ENCODE measurements around the gene RAB3GAP1.
A peak's percentile ranks its signal among the peaks of the same experiment; 100 is the strongest.
"Not testable (repeated sequence)": the region's sequence is repeated elsewhere in the genome, so short reads cannot be mapped to it uniquely, and the experiment has no call there.

RAB3GAP1 gene

GRCh38 chr2:135094508-135094907 lies 42.4 kb downstream of the RAB3GAP1 start:
- TF ChIP-seq CTCF (IDR thresholded peaks at IDR 0.05), result no peak
- peak overlapping the region; percentile 78 for H3K27ac ChIP-seq

DNA sequence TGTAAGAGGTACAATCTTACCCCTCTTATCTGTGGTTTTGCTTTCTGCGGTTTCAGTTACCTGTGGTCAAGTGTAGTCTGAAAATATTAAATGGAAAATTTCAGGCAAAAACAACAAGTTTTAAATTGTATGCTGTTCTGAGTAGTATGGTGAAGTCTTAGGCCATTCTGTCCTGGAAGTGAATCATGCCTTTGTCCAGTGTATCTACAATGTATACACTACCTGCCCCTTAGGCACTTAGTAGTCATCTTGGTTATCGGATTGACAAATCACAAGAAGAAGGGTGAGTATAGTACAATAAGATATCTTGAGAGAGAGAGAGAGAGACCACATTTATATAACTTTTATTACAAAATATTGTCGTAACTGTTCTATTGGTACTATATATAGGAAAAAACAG lies 43.5 kb downstream of the RAB3GAP1 start:
- no peak overlapping the region for H3K27ac ChIP-seq
- TF ChIP-seq CTCF (IDR thresholded peaks at IDR 0.05), result no peak
- TF ChIP-seq ZFX (IDR thresholded peaks at IDR 0.05; ENCODE audit: borderline replicate concordance), result no peak

DNA sequence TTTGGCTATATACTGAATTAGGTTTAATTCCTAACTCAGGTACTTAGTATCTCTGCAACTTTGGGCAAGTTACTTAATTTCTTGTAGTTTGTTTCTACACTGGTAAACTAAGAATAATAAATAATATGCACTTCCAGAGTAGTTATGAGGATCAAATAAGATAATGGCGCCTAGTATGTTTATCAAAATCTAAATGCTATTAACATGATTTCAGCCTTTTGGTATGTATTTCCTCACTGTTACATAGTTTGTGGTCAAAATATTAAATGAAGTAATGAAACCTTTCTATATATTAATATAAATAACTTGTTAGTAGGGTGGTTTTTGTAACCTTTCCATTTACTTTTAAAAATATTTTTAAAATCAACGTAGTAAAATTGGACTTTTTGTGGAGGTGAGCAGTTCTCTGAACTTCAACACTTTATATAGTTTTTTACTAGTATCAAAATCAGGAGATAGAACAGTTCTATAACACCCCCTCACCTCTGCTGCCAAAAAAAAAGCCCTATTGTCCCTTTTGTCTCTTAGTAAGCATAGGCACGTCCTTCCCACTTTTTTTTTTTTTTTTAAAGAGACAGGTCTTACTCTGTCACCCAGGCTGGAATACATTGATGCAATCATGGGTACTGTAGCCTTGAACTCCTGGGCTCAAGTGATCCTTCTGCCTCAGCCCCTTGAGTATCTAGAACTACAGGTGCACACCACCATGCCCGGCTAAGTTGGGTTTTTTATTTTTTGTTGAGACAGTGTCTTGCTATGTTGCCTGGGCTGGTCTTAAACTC lies 44.8 kb downstream of the RAB3GAP1 start:
- no peak for TF ChIP-seq CTCF (IDR thresholded peaks at IDR 0.05)
- TF ChIP-seq ZFX (IDR thresholded peaks at IDR 0.05; ENCODE audit: borderline replicate concordance), result no peak
- H3K27ac ChIP-seq, result no peak overlapping the region

DNA sequence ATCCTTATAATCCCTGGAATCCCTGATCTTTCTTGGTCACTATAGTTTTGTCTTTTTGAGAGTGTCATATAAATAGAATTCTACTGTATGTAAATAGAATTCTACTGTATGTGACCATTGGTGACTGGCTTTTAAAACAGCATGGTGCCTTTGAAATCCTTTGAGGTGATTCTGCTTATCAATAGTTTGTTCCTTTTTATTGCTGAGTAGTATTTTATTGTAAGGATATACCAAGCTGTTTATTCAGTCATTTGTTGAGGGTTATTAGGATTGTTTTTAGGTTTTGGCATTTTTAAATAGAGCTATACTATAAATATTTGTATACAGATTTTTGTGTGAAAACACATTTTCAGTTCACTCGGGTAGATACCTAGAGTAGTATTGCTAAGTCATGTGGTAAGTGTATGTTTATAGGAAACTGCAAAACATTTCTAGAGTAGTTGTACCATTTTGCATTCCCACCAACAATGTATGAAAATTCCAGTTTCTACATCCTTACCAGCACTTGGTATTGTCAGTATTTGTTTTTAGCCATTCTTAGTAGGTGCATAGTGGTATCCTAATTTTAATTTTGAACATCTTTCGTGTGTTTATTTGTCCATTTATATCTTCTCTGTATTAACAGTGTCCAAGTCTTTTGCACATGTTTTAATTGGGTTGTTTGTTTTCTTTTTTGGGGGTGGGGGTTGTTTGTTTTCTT lies 45.6 kb downstream of the RAB3GAP1 start:
- H3K27ac ChIP-seq, result no peak overlapping the region
- TF ChIP-seq CTCF (IDR thresholded peaks at IDR 0.05), result no peak
- TF ChIP-seq ZFX (IDR thresholded peaks at IDR 0.05; ENCODE audit: borderline replicate concordance), result no peak

DNA sequence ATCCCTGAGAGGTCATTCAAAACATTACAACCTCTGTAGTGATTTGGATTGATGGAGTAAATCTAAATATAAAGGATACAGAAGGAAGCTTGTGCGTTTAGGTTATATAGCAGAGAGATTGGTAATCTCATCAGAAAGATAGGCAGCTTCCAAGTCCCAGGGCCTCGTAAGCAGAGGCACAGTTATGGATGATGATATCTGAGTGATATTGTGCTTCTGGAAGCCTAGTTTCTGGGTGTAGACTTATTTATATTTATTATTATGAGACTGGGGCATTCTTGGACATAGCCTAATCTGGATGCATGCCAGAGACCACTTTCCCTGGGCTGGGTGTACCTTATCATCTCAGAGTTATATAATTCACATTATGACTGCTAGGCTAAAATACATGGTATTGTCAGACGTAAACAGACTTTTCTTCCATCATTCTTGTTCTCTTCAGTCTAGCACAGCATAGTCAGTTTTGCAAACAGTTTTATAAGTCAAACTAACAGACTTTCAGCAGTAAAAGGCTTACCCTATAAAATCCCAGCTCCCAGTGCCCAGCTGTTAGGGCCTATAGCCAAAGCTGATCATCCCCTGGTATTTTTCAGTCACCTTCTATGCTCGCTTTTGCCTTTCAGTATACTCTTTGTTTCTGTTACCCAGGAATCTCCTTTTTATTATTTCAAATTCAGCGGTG lies 47.9 kb downstream of the RAB3GAP1 start:
- H3K27ac ChIP-seq, result no peak overlapping the region

GRCh38 chr2:135103843-135104242 lies 51.8 kb downstream of the RAB3GAP1 start:
- no peak overlapping the region for H3K27ac ChIP-seq
- TF ChIP-seq CTCF (IDR thresholded peaks at IDR 0.05) (no peak), ZFX (IDR thresholded peaks at IDR 0.05; ENCODE audit: borderline replicate concordance) (no peak)

More for the DNA sequence above, 47.9 kb downstream of the RAB3GAP1 start:
- TF ChIP-seq ZFX (IDR thresholded peaks at IDR 0.05; ENCODE audit: borderline replicate concordance) (no peak), CTCF (IDR thresholded peaks at IDR 0.05) (no peak)

- H3K27ac ChIP-seq, result not testable (repeated sequence)
Observed at GRCh38 chr2:135105513-135106316, 53.6 kb downstream of the RAB3GAP1 start.

Measured in 22Rv1 (cell line).